ENCODE results near the gene CMIP. TPM values are rescaled to one million over a fixed set of nuclear protein-coding genes. Genes with fewer than 3 reads are reported as not detected.

The CMIP gene
- polyA plus RNA-seq, 3 donors: 0.85 to 61.9 (median 0.93) TPM

DNA sequence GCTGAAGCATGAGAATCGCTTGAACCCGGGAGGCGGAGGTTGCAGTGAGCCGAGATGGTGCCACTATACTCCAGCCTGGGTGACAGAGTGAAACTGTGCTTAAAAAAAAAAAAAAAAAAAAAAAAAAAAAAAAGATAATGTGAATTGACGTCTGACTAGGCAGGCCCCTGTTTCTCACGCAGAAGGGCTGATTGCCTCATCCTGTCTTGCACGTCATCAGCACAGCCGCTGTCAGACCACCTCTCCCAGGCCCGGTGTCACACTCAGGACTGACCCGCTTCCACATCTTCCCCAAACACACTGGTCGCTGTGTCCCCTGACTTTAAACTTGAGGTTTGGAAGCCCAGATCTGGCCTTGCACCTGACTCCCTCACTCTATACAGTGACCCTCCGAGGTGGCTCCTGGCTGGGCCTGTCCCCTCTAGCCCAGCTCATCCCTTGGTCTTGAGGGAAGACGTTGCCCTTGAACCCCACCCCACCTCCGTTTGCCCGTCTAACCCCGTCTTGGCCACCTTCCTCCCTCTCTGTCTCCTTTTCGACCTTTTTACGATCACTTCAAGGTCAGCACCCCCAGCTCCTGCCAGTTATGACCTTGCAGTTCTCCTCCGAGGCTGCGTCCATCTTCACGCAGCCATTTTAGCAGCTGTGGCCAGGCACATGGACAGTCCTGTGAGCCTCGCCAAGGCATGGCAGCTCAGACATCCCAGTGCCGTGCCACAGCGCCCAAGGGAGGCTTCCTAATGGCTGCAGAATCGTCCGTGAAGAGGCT lies 184.6 kb downstream of the CMIP start:
- Histone ChIP-seq H3K4me1 (ENCODE audit: control insufficient read depth in 1 of 2, insufficient read depth in 2 of 2, low read length in 2 of 2) (peaks cover 19 to 27% of the 10 kb centered on the region in 2 donors), H3K9me3 (replicated peaks in 1 of 2; ENCODE audit: control insufficient read depth in 1 of 2, insufficient read depth in 1 of 2, low read length in 2 of 2) (no peaks in the 10 kb centered on the region), H2AFZ (ENCODE audit: insufficient read depth, low read depth, low read length, poor library complexity, severe bottlenecking) (no peak overlapping the region), H3K36me3 (replicated peaks in 1 of 2; ENCODE audit: control insufficient read depth in 1 of 2, insufficient read depth in 2 of 2, low read length in 2 of 2) (peaks cover 19 to 63% of the 10 kb centered on the region in 2 donors), H3K9ac (ENCODE audit: insufficient read depth, low read length, poor library complexity, severe bottlenecking) (no peak overlapping the region), H3K4me2 (replicated peaks; ENCODE audit: extremely low read depth, low read length, poor library complexity, severe bottlenecking) (no peak overlapping the region), H4K20me1 (ENCODE audit: insufficient read depth, low read length) (peaks cover 100% of the 10 kb centered on the region), H3K4me3 (replicated peaks in 1 of 3; ENCODE audit: low read depth in 2 of 3, low read length in 3 of 3) (no peak overlapping the region), H3K27ac (ENCODE audit: low read depth in 1 of 2, low read length in 2 of 2) (peak overlapping the region in 1 of 2 donors; percentile 71), H3K79me2 (ENCODE audit: insufficient read depth, low read length) (peaks cover 64% of the 10 kb centered on the region), H3K27me3 (ENCODE audit: control insufficient read depth in 2 of 2, insufficient read depth in 2 of 2, low read length in 2 of 2) (no peaks in the 10 kb centered on the region)
- Mint-ChIP-seq H3K27ac (peak overlapping the region in 5 of 7 donors; percentile 77 to 96 (median 83)), H3K36me3 (peaks cover 51 to 56% of the 10 kb centered on the region in 2 donors), H3K4me3 (no peak overlapping the region), H3K9me3 (peaks cover 0 to 2% (median 0%) of the 10 kb centered on the region in 7 donors), H3K4me1 (peaks cover 45% of the 10 kb centered on the region), H3K27me3 (ENCODE audit: low read depth in 3 of 3) (peaks cover 0 to 2% (median 1%) of the 10 kb centered on the region in 3 donors)
- WGBS (ENCODE audit: insufficient coverage): 80% methylated on average over 17 of the region's 26 CpGs
- peak; percentile 66 to 91 (median 70) for DNase-seq
- intact Hi-C loops (cut with micrococcal nuclease): loop anchor here in 1 of 2 donors (10.0 kb wide), 1 partner anchor 106 kb away; no protein-coding TSS in a partner anchor
- TF ChIP-seq, protein P1, sequence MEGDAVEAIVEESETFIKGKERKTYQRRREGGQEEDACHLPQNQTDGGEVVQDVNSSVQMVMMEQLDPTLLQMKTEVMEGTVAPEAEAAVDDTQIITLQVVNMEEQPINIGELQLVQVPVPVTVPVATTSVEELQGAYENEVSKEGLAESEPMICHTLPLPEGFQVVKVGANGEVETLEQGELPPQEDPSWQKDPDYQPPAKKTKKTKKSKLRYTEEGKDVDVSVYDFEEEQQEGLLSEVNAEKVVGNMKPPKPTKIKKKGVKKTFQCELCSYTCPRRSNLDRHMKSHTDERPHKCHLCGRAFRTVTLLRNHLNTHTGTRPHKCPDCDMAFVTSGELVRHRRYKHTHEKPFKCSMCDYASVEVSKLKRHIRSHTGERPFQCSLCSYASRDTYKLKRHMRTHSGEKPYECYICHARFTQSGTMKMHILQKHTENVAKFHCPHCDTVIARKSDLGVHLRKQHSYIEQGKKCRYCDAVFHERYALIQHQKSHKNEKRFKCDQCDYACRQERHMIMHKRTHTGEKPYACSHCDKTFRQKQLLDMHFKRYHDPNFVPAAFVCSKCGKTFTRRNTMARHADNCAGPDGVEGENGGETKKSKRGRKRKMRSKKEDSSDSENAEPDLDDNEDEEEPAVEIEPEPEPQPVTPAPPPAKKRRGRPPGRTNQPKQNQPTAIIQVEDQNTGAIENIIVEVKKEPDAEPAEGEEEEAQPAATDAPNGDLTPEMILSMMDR (IDR thresholded peaks at IDR 0.05): no peak

DNA sequence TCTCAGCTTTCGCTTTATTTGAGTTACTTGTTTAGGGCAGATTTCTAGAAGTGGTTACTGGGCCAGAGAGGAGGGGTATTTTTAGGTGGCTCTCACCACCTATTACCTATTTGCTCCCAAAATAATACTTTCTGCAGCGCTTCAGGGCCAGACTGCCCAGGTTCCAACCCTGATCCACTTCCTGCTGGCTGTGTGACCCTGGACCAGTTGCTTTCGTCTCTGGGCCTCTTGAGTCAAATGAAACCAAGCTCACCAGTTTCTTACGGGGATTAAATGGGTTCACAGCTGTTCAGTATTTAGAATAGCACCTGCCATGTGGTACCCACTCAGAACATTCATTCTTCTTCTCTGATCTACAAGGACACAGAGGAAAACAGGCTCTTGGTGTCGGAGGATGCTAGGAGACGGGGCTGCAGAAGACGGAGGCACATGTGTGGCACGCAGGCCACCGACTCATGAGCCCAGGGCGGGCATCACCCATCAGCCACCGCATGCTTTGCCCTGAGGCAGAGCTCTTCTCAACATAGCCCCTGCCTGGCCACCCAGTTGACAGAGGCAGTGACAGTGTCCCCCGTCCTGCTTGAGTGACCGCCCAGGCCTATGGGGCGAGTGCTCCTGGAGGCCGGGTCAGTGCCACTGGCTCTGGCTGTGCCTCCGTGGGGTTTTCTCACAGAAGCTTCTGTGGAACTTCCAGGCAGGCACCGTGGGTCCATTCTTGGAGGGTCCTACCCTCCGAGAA lies 185.5 kb downstream of the CMIP start:
- Histone ChIP-seq H4K20me1 (ENCODE audit: insufficient read depth, low read length) (peaks cover 100% of the 10 kb centered on the region), H3K27ac (ENCODE audit: low read depth in 1 of 2, low read length in 2 of 2) (peak overlapping the region in 1 of 2 donors; percentile 71), H3K9me3 (replicated peaks in 1 of 2; ENCODE audit: control insufficient read depth in 1 of 2, insufficient read depth in 1 of 2, low read length in 2 of 2) (no peaks in the 10 kb centered on the region), H3K4me1 (ENCODE audit: control insufficient read depth in 1 of 2, insufficient read depth in 2 of 2, low read length in 2 of 2) (peaks cover 19 to 27% of the 10 kb centered on the region in 2 donors), H3K9ac (ENCODE audit: insufficient read depth, low read length, poor library complexity, severe bottlenecking) (no peak overlapping the region), H3K4me2 (replicated peaks; ENCODE audit: extremely low read depth, low read length, poor library complexity, severe bottlenecking) (no peak overlapping the region), H2AFZ (ENCODE audit: insufficient read depth, low read depth, low read length, poor library complexity, severe bottlenecking) (no peak overlapping the region), H3K4me3 (replicated peaks in 1 of 3; ENCODE audit: low read depth in 2 of 3, low read length in 3 of 3) (no peak overlapping the region), H3K27me3 (ENCODE audit: control insufficient read depth in 2 of 2, insufficient read depth in 2 of 2, low read length in 2 of 2) (no peaks in the 10 kb centered on the region), H3K79me2 (ENCODE audit: insufficient read depth, low read length) (peaks cover 66% of the 10 kb centered on the region), H3K36me3 (replicated peaks in 1 of 2; ENCODE audit: control insufficient read depth in 1 of 2, insufficient read depth in 2 of 2, low read length in 2 of 2) (peaks cover 12 to 60% of the 10 kb centered on the region in 2 donors)
- Mint-ChIP-seq H3K27me3 (ENCODE audit: low read depth in 3 of 3) (peaks cover 0 to 5% (median 1%) of the 10 kb centered on the region in 3 donors), H3K36me3 (peaks cover 52 to 56% of the 10 kb centered on the region in 2 donors), H3K9me3 (peaks cover 0 to 2% (median 0%) of the 10 kb centered on the region in 7 donors), H3K27ac (peak overlapping the region in 5 of 7 donors; percentile 77 to 96 (median 92)), H3K4me3 (no peak overlapping the region), H3K4me1 (peaks cover 53% of the 10 kb centered on the region)
- TF ChIP-seq, protein P1 (IDR thresholded peaks at IDR 0.05): no peak
- intact Hi-C loops (cut with micrococcal nuclease): loop anchor here (5.0 to 10.0 kb wide), 3 partner anchors 105 to 198 kb away; no protein-coding TSS in a partner anchor
- no peak for DNase-seq
- 97% methylated on average over 16 of the region's 18 CpGs for WGBS (ENCODE audit: insufficient coverage)

Measured in CD14-positive monocyte (primary cell).